ENCODE measurements around the gene C2orf92. TPM values are rescaled to one million over a fixed set of nuclear protein-coding genes. Genes with fewer than 3 reads are reported as not detected.
"Not testable (repeated sequence)": the region's sequence is repeated elsewhere in the genome, so short reads cannot be mapped to it uniquely, and the experiment has no call there.

Gene C2orf92
- total RNA-seq, 1 donor from 2014 or later: 11.5 TPM

DNA sequence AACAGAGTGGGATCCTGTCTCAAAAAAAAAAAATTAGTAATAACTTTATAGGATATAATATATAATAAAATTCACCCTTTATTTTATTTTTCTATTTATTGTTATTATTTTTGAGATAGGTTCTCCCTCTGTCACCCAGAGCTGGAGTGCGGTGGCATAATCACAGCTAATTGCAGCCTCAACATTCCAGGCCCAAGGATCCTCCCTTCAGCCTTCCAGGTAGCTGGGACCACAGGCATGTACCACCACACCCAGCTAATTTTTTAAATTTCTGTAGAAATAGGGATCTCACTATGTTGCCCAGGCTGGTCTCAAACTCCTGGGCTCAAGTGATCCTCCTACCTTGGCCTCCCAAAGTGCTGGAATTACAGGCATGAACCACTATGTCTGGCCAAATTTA lies 958 bp downstream of the C2orf92 start:
- no peaks in the 10 kb centered on the region for H3K9me3 Mint-ChIP-seq
- H3K27ac Mint-ChIP-seq: no peak overlapping the region
- TF ChIP-seq, protein P1, sequence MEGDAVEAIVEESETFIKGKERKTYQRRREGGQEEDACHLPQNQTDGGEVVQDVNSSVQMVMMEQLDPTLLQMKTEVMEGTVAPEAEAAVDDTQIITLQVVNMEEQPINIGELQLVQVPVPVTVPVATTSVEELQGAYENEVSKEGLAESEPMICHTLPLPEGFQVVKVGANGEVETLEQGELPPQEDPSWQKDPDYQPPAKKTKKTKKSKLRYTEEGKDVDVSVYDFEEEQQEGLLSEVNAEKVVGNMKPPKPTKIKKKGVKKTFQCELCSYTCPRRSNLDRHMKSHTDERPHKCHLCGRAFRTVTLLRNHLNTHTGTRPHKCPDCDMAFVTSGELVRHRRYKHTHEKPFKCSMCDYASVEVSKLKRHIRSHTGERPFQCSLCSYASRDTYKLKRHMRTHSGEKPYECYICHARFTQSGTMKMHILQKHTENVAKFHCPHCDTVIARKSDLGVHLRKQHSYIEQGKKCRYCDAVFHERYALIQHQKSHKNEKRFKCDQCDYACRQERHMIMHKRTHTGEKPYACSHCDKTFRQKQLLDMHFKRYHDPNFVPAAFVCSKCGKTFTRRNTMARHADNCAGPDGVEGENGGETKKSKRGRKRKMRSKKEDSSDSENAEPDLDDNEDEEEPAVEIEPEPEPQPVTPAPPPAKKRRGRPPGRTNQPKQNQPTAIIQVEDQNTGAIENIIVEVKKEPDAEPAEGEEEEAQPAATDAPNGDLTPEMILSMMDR (conservative IDR thresholded peaks at IDR 0.05): no peak

DNA sequence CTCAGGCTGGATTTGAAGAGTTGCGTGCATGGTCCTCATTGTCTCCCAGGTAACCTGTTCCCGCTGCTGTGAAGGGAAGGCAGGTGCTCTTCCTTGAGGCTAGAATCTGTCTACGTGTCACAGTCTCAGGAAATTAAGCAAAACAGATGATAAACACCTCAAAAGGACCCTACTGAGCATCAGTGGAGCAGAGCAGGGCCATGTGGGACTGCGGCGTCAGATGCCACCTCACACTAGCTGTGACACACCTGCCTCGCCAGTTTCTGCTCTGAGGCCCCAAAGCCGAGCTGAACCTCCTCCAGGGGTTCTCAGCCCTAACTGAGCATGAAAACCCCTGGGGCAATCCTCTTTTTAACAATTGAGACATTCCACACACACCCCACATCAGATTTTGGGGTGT lies 2.0 kb downstream of the C2orf92 start:
- no peaks in the 10 kb centered on the region for H3K27me3 Mint-ChIP-seq
- TF ChIP-seq, protein P1 (conservative IDR thresholded peaks at IDR 0.05): no peak
- no peak for DNase-seq (ENCODE audit: extremely low spot score, unreplicated experiment)
- no peak overlapping the region for H3K27ac Mint-ChIP-seq
- peaks cover 14% of the 10 kb centered on the region for H3K4me1 Mint-ChIP-seq (ENCODE audit: unreplicated experiment)
- H3K9me3 Mint-ChIP-seq: no peaks in the 10 kb centered on the region
- H3K36me3 Mint-ChIP-seq: no peaks in the 10 kb centered on the region
- H3K4me3 Mint-ChIP-seq: no peak overlapping the region

More for the DNA sequence above, 958 bp downstream of the C2orf92 start:
- Mint-ChIP-seq H3K4me1 (ENCODE audit: unreplicated experiment) (peaks cover 14% of the 10 kb centered on the region), H3K4me3 (no peak overlapping the region), H3K27me3 (no peaks in the 10 kb centered on the region), H3K36me3 (no peaks in the 10 kb centered on the region)
- DNase-seq (ENCODE audit: extremely low spot score, unreplicated experiment): no peak

- not testable (repeated sequence) for H3K27me3 Mint-ChIP-seq; H3K27ac Mint-ChIP-seq; H3K4me3 Mint-ChIP-seq; H3K9me3 Mint-ChIP-seq; DNase-seq (ENCODE audit: extremely low spot score, unreplicated experiment); H3K36me3 Mint-ChIP-seq
- peaks cover 14% of the 10 kb centered on the region for H3K4me1 Mint-ChIP-seq (ENCODE audit: unreplicated experiment)
Observed at GRCh38 chr2:97672606-97673140, 3.2 kb downstream of the C2orf92 start.

GRCh38 chr2:97673182-97673914 lies 3.8 kb downstream of the C2orf92 start:
- TF ChIP-seq, protein P1 (conservative IDR thresholded peaks at IDR 0.05): no peak
- H3K4me3 Mint-ChIP-seq: no peak overlapping the region
- H3K4me1 Mint-ChIP-seq (ENCODE audit: unreplicated experiment): peaks cover 14% of the 10 kb centered on the region
- no peaks in the 10 kb centered on the region for H3K27me3 Mint-ChIP-seq
- H3K27ac Mint-ChIP-seq: peak overlapping the region; percentile 73
- H3K36me3 Mint-ChIP-seq: peaks cover 3% of the 10 kb centered on the region
- DNase-seq (ENCODE audit: extremely low spot score, unreplicated experiment): no peak
- no peaks in the 10 kb centered on the region for H3K9me3 Mint-ChIP-seq

- Mint-ChIP-seq H3K27me3 (no peaks in the 10 kb centered on the region), H3K9me3 (no peaks in the 10 kb centered on the region), H3K4me1 (ENCODE audit: unreplicated experiment) (peaks cover 14% of the 10 kb centered on the region), H3K36me3 (peaks cover 3% of the 10 kb centered on the region), H3K27ac (peak overlapping the region; percentile 73), H3K4me3 (no peak overlapping the region)
- TF ChIP-seq, protein P1 (conservative IDR thresholded peaks at IDR 0.05): no peak
- no peak for DNase-seq (ENCODE audit: extremely low spot score, unreplicated experiment)
Observed at GRCh38 chr2:97673915-97674283, 4.4 kb downstream of the C2orf92 start.

GRCh38 chr2:97675430-97676113 lies 6.1 kb downstream of the C2orf92 start:
- no peak for DNase-seq (ENCODE audit: extremely low spot score, unreplicated experiment)
- H3K4me3 Mint-ChIP-seq: no peak overlapping the region
- no peak overlapping the region for H3K27ac Mint-ChIP-seq
- H3K27me3 Mint-ChIP-seq: no peaks in the 10 kb centered on the region
- peaks cover 3% of the 10 kb centered on the region for H3K36me3 Mint-ChIP-seq
- peaks cover 14% of the 10 kb centered on the region for H3K4me1 Mint-ChIP-seq (ENCODE audit: unreplicated experiment)
- TF ChIP-seq, protein P1 (conservative IDR thresholded peaks at IDR 0.05): no peak
- H3K9me3 Mint-ChIP-seq: no peaks in the 10 kb centered on the region
